Breast epithelium (tissue), 4 donors: ENCODE results near the gene ZNF281. TPM values are rescaled to one million over a fixed set of nuclear protein-coding genes. Genes with fewer than 3 reads are reported as not detected.
"Not testable (repeated sequence)": the region's sequence is repeated elsewhere in the genome, so short reads cannot be mapped to it uniquely, and the experiment has no call there.

ENCODE experiments used
- DNase-seq, 2 donors: peaks; one replicate each; pipeline ENCODE4 v3.0.0-alpha.2; 2019; ENCODE audit warnings: low spot score in 2 of 2
- H3K27ac ChIP-seq, 2 donors: fragments of 200-600 bp; sonication (generic) in 1 of 2; one replicate each; pipeline ENCODE4 v1.5.1; 2016 to 2019; ENCODE audit warnings: mild to moderate bottlenecking in 1 of 2
- H3K27me3 ChIP-seq, 2 donors: fragments of 200-600 bp; sonication (generic) in 1 of 2; one replicate each; pipeline versions ENCODE4 v1.5.1 to v1.6.0; 2017 to 2019; ENCODE audit warnings: control low read depth in 1 of 2, mild to moderate bottlenecking in 1 of 2
- H3K36me3 ChIP-seq: fragments of 200-600 bp; one replicate; pipeline ENCODE4 v1.5.1; 2019
- H3K4me1 ChIP-seq, 2 donors: fragments of 200-600 bp; sonication (generic); one replicate each; pipeline ENCODE4 v1.5.1; 2016 to 2019; ENCODE audit warnings: control low read depth in 1 of 2
- H3K4me3 ChIP-seq, 3 donors: fragments of 200-600 bp; sonication (generic); 1 replicate in 2 of 3; 2 replicates in 1 of 3; pipeline ENCODE4 v1.5.1; 2016 to 2019; ENCODE audit warnings: mild to moderate bottlenecking in 3 of 3, moderate library complexity in 2 of 3
- H3K9me3 ChIP-seq, 2 donors: fragments of 200-600 bp; sonication (generic) in 1 of 2; one replicate each; pipeline ENCODE4 v1.5.1; 2016 to 2019; ENCODE audit warnings: control low read depth in 1 of 2
- POLR2A ChIP-seq: fragments of 450-650 bp; IDR thresholded peaks from one replicate; pipeline ENCODE4 v1.6.1; 2016; ENCODE audit warnings: antibody characterized with exemption, mild to moderate bottlenecking, moderate library complexity
- POLR2AphosphoS5 ChIP-seq, 3 donors: sonication (generic); formaldehyde crosslinking; IDR thresholded peaks; one replicate each; pipeline ENCODE4 v1.6.1; 2017; ENCODE audit warnings: antibody characterized with exemption in 3 of 3
- intact Hi-C: fragments of 100-400 bp; cut with DNase I; formaldehyde crosslinking; loops from one replicate; pipeline ENCODE4 v1.15.1; 2023; ENCODE audit warnings: low total_unique reads
- total RNA-seq, 3 donors: library from RNA; depleted of rRNA; stranded (reverse); fragments of >200 nt; gene quantifications; one replicate each; pipeline ENCODE4 v1.1.0, GENCODE V29; 2016
- TF ChIP-seq, protein P1 (sequence below), 3 donors: fragments of 450-650 bp; IDR thresholded peaks; one replicate each; pipeline ENCODE4 v1.5.1; 2016 to 2017; ENCODE audit warnings: antibody characterized with exemption in 3 of 3, mild to moderate bottlenecking in 3 of 3, moderate library complexity in 3 of 3

Gene ZNF281
- total RNA-seq, 3 donors from 2014 or later: 11.0 to 25.6 (median 16.1) TPM

DNA sequence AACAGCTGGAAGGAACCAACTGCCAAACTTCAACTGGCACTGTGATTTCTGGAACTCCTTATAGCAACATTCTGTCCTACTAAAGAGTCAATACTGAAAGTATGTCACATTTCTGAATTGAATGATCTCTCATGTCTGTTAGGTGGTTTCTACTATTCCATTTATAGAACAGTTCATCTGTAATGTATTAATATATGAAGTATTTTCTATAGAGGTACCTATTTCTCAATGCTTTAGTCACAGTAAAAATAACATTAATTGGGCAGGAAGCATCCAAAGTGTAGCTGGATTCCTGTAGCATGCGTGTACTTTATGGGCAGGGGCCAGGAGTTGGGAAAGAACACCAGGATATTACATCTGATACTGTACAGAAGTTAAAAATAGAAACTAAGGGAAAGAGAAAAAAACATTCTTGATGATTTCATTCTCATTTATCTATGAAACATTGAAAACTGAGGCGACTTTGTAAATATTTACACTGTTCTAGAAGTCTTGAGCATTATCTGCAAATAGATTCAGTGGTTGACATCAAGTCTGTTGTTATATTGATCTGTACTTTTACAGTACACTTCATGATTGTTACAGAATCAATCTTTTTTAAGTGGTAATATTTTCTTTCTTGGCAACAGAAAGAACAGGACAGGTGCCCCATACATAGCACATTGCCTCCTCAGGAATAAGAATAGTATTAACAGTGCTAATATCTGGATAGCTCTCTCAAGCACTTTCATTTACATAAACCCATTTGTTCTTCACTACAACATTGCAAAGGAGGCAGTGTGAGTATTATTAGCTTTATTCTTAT lies 6.2 kb upstream of the ZNF281 start:
- TF ChIP-seq POLR2AphosphoS5 (IDR thresholded peaks at IDR 0.05) (peak in 1 of 3 donors; percentile 25), POLR2A (no peak)
- Histone ChIP-seq H3K27ac (peak overlapping the region; percentile 64 to 72), H3K4me3 (no peak overlapping the region), H3K4me1 (peaks cover 0 to 8% of the 10 kb centered on the region in 2 donors), H3K9me3 (no peaks in the 10 kb centered on the region), H3K27me3 (no peaks in the 10 kb centered on the region), H3K36me3 (no peaks in the 10 kb centered on the region)
- peak in 1 of 2 donors; percentile 69 for DNase-seq
- intact Hi-C loops: no loop called here

DNA sequence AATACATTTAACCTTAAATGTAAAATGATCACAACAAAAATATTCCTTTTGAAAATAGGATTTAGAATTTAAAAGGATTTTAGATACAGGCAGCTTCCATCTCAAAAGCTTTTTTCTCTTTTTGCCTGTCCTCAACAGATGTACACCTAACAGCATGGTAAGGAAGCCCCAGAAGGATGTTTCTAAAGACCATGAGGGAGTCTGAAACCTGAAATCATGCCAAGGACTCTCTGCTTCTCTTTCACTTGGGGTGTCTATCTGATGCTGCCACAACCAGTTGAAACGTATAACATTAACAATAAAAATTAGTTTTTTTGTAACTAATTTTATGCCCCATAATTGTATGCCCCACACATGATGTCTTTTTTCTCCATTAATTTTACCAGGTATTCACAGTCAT lies 5.4 kb upstream of the ZNF281 start:
- Histone ChIP-seq H3K27me3 (no peaks in the 10 kb centered on the region), H3K27ac (peak overlapping the region; percentile 43 to 72), H3K9me3 (no peaks in the 10 kb centered on the region), H3K36me3 (no peaks in the 10 kb centered on the region), H3K4me1 (peaks cover 0 to 8% of the 10 kb centered on the region in 2 donors), H3K4me3 (no peak overlapping the region)
- TF ChIP-seq POLR2A (no peak), POLR2AphosphoS5 (IDR thresholded peaks at IDR 0.05) (no peak)
- TF ChIP-seq, protein P1, sequence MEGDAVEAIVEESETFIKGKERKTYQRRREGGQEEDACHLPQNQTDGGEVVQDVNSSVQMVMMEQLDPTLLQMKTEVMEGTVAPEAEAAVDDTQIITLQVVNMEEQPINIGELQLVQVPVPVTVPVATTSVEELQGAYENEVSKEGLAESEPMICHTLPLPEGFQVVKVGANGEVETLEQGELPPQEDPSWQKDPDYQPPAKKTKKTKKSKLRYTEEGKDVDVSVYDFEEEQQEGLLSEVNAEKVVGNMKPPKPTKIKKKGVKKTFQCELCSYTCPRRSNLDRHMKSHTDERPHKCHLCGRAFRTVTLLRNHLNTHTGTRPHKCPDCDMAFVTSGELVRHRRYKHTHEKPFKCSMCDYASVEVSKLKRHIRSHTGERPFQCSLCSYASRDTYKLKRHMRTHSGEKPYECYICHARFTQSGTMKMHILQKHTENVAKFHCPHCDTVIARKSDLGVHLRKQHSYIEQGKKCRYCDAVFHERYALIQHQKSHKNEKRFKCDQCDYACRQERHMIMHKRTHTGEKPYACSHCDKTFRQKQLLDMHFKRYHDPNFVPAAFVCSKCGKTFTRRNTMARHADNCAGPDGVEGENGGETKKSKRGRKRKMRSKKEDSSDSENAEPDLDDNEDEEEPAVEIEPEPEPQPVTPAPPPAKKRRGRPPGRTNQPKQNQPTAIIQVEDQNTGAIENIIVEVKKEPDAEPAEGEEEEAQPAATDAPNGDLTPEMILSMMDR (IDR thresholded peaks at IDR 0.05): no peak
- DNase-seq: no peak
- intact Hi-C loops: no loop called here

DNA sequence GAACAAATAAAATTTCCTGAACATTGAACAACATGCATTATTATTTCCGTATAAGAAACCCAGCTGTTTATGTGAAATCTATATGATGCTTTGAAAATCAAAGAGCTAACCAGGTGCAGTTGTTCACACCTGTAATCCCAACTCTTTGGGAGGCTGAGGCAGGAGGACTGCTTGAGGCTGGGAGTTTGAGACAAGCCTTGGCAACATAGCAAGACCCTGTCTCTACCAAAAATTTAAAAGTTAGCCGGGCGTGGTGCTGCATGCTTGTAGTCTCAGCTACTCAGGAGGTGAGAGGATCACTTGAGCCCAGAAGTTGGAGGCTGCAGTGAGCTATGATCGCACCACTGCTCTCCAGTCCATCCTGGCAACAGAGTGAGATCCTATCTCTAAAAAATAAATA lies 4.8 kb upstream of the ZNF281 start:
- DNase-seq: no peak
- intact Hi-C loops: no loop called here
- H3K36me3 ChIP-seq: no peaks in the 10 kb centered on the region
- peaks cover 0 to 8% of the 10 kb centered on the region in 2 donors for H3K4me1 ChIP-seq
- H3K27ac ChIP-seq: no peak overlapping the region
- no peak overlapping the region for H3K4me3 ChIP-seq
- no peaks in the 10 kb centered on the region for H3K9me3 ChIP-seq
- H3K27me3 ChIP-seq: no peaks in the 10 kb centered on the region
- TF ChIP-seq POLR2AphosphoS5 (IDR thresholded peaks at IDR 0.05): no peak
- TF ChIP-seq, protein P1 (IDR thresholded peaks at IDR 0.05): no peak
- no peak for TF ChIP-seq POLR2A

DNA sequence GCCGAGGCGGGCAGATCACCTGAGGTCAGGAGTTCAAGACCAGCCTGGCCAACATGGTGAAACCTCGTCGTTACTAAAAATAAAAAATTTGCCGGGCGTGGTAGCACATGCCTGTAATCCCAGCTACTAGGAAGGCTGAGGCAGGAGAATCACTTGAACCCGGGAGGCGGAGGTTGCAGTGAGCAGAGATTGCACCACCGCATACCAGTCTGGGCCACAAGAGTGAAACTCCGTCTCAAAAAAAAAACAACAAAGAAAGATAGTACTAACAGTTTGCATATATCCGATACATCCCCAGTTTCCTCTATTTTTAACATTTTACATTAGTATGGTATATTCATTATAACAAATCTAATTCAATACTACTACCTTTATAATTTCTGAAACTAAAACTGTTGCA lies 3.9 kb upstream of the ZNF281 start:
- H3K27me3 ChIP-seq, H3K4me1 ChIP-seq, H3K9me3 ChIP-seq, H3K27ac ChIP-seq, intact Hi-C loops, DNase-seq, H3K36me3 ChIP-seq, H3K4me3 ChIP-seq: not testable (repeated sequence)

DNA sequence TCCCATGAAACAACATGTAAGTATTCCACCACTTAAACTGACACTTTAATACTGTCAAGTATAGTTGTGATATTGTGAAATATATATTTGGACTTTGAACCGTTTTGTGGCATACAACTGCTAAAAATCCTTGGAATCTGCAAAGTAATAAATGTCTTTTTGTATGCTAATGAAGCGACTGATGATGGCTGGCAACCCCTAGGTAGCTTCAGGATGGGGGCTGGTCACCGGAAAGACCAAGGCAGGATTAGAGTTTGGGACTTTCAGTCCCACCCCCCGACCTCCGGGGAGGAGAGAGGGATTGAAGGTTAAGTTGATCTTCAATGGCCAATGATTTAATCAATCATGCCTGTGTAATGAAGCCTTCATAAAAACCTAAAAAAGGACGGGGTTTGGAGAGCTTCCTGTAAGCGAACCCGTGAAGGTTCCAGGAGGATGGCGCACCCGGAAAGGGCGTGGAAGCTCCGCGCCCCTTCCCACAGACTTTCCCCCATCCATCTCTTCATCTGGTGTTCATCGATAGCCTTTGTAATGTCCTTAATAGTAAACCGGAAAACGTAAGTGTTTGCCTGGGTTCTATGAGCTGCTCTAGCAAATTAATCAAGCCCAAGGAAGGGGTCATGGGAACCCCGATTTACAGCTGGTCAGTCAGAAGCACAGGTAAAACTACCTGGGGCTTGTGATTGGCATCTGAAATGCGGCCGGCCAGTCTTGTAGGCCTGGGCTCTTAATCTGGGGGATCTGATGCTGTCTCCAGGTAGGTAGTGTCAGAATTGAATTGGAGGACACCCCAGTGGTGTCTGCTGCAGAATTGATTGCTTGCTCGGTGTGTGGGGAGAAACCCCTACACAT lies 1.8 kb upstream of the ZNF281 start:
- DNase-seq: no peak
- H3K27me3 ChIP-seq: no peaks in the 10 kb centered on the region
- TF ChIP-seq, protein P1 (IDR thresholded peaks at IDR 0.05): no peak
- TF ChIP-seq POLR2A: no peak
- TF ChIP-seq POLR2AphosphoS5 (IDR thresholded peaks at IDR 0.05): no peak
- no peaks in the 10 kb centered on the region for H3K36me3 ChIP-seq
- H3K4me1 ChIP-seq: peaks cover 0 to 8% of the 10 kb centered on the region in 2 donors
- intact Hi-C loops: no loop called here
- H3K27ac ChIP-seq: no peak overlapping the region
- no peak overlapping the region for H3K4me3 ChIP-seq
- no peaks in the 10 kb centered on the region for H3K9me3 ChIP-seq

DNA sequence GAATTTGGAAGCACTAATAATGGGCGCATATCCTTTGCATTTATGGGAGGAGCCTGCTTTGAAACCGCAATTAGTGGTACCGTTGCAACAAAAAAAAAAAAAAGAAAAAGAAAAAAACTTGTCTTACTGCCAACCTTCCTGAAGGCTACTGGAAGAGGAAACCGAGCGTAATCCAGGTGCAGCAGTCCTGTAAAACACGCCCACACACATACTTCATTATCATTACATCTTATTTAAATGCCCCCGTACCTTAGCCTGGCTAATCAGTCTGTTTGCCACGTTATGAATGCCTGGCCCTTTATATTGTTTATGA lies 686 bp upstream of the ZNF281 start:
- intact Hi-C loops: no loop called here
- Histone ChIP-seq H3K27ac (peak overlapping the region; percentile 83 to 89), H3K27me3 (no peaks in the 10 kb centered on the region), H3K36me3 (no peaks in the 10 kb centered on the region), H3K4me1 (no peaks in the 10 kb centered on the region), H3K9me3 (no peaks in the 10 kb centered on the region), H3K4me3 (peak overlapping the region; percentile 93 to 96 (median 95))
- no peak for DNase-seq
- TF ChIP-seq POLR2AphosphoS5 (IDR thresholded peaks at IDR 0.05) (no peak), POLR2A (no peak)
- TF ChIP-seq, protein P1 (IDR thresholded peaks at IDR 0.05): no peak
